Ureter (tissue), 1 donor: ENCODE measurements around the gene GPR160. TPM values are rescaled to one million over a fixed set of nuclear protein-coding genes. Genes with fewer than 3 reads are reported as not detected.
"Not testable (repeated sequence)": the region's sequence is repeated elsewhere in the genome, so short reads cannot be mapped to it uniquely, and the experiment has no call there.

Experiments used
- DNase-seq: peaks from one replicate; pipeline ENCODE4 v3.0.0-alpha.2; 2020; ENCODE audit warnings: low spot score
- total RNA-seq: library from RNA; stranded (reverse); gene quantifications from one replicate; pipeline ENCODE4 v1.2.4, GENCODE V29; 2023
- donor health status: DM: yes; HTN: yes; CAD: no.

Gene GPR160
- total RNA-seq, 1 donor from 2014 or later, result 62.1 TPM

- DNase-seq, result no peak
Observed at GRCh38 chr3:170111147-170111771, 73.5 kb downstream of the GPR160 start.

- not testable (repeated sequence) for DNase-seq
Observed at GRCh38 chr3:170114165-170114564, 76.4 kb downstream of the GPR160 start.

- DNase-seq, result no peak
Observed at GRCh38 chr3:170117134-170117533, 79.3 kb downstream of the GPR160 start.

GRCh38 chr3:170128259-170128976 is 90.6 kb downstream of the GPR160 start:
- DNase-seq, result no peak

- no peak for DNase-seq
Observed at GRCh38 chr3:170128977-170129431, 91.2 kb downstream of the GPR160 start.

GRCh38 chr3:170130532-170130931 is 92.7 kb downstream of the GPR160 start:
- no peak for DNase-seq

GRCh38 chr3:170132335-170132734 is 94.5 kb downstream of the GPR160 start:
- DNase-seq, result no peak

Other genes with a start within 250 kb of the GPR160 start
- gene LRRIQ4, start 225.1 kb upstream of the GPR160 start, total RNA-seq, result not detected
- gene LRRC34, start 225.1 kb upstream of the GPR160 start, total RNA-seq, result 4.5 TPM
- 0.78 TPM for gene LRRC31, start 168.1 kb upstream of the GPR160 start, total RNA-seq
- not detected for gene SAMD7, start 126.4 kb upstream of the GPR160 start, total RNA-seq
- 146 TPM for gene SEC62, start 71.2 kb upstream of the GPR160 start, total RNA-seq
- gene PHC3, start 143.7 kb downstream of the GPR160 start, total RNA-seq, result 118 TPM
- gene PRKCI, start 184.4 kb downstream of the GPR160 start, total RNA-seq, result 65.5 TPM